A673 (cell line): ENCODE measurements around the gene GRIN2A. TPM values are rescaled to one million over a fixed set of nuclear protein-coding genes. Genes with fewer than 3 reads are reported as not detected.
A peak's percentile ranks its signal among the peaks of the same experiment; 100 is the strongest.

Experiments
- BruUV-seq: library from RNA; stranded (reverse); fragments of 400-500 nt; replicated peaks from 2 replicates; lab custom pipeline; 2021; lab: Mats Ljungman, UMichigan
- CTCF ChIA-PET: fragments of 300-600 bp; sonication (Branson Sonifier 250); formaldehyde crosslinking; loops from one replicate; lab custom pipeline; 2022; ENCODE audit warnings: antibody characterized with exemption; lab: Charles Lee
- POLR2A ChIA-PET: fragments of 300-600 bp; sonication (Branson Sonifier 250); formaldehyde crosslinking; loops from one replicate; lab custom pipeline; 2022; ENCODE audit warnings: antibody characterized with exemption; ENCODE audit not compliant: low non-redundant PET; lab: Charles Lee
- DNase-seq: peaks from one replicate; pipeline ENCODE4 v3.0.0-alpha.2; 2015; ENCODE audit warnings: low spot score
- H3K27ac ChIP-seq: fragments of 200-600 bp; sonication (generic); 2 replicates; pipeline ENCODE4 v1.5.1; 2016; ENCODE audit warnings: mixed run types, low read depth, mild to moderate bottlenecking, mixed read lengths, antibody characterized with exemption, low read length; ENCODE audit not compliant: poor library complexity, severe bottlenecking
- H3K27me3 ChIP-seq: fragments of 200-600 bp; sonication (generic); replicated peaks from 2 replicates; pipeline ENCODE4 v1.6.1; 2017; ENCODE audit warnings: mixed run types, low read depth, mild to moderate bottlenecking, mixed read lengths, antibody characterized with exemption, low read length; ENCODE audit not compliant: insufficient read depth, poor library complexity
- H3K36me3 ChIP-seq: fragments of 200-600 bp; sonication (generic); 2 replicates; pipeline ENCODE4 v1.6.1; 2016; ENCODE audit warnings: mixed run types, mild to moderate bottlenecking, mixed read lengths, antibody characterized with exemption, low read length; ENCODE audit not compliant: insufficient read depth, poor library complexity, severe bottlenecking
- H3K4me1 ChIP-seq: fragments of 200-600 bp; sonication (generic); 2 replicates; pipeline ENCODE4 v1.6.1; 2017; ENCODE audit warnings: mixed run types, mild to moderate bottlenecking, mixed read lengths, antibody characterized with exemption, low read length; ENCODE audit not compliant: insufficient read depth, poor library complexity, severe bottlenecking
- H3K4me3 ChIP-seq: fragments of 200-600 bp; sonication (generic); 2 replicates; pipeline ENCODE4 v1.5.1; 2016; ENCODE audit warnings: low read depth, mixed run types, mild to moderate bottlenecking, mixed read lengths, low read length; ENCODE audit not compliant: poor library complexity, severe bottlenecking
- H3K9me3 ChIP-seq: fragments of 200-600 bp; sonication (generic); 2 replicates; pipeline ENCODE4 v1.6.1; 2016; ENCODE audit warnings: mixed run types, low read depth, mild to moderate bottlenecking, mixed read lengths, antibody characterized with exemption, low read length; ENCODE audit not compliant: poor library complexity, severe bottlenecking
- EZH2 ChIP-seq: fragments of 200-600 bp; sonication (generic); IDR thresholded peaks from 2 replicates; pipeline ENCODE4 v1.6.1; 2017; ENCODE audit warnings: borderline replicate concordance, low read depth, mild to moderate bottlenecking, mixed read lengths, antibody characterized with exemption, low read length; ENCODE audit not compliant: poor library complexity, severe bottlenecking
- intact Hi-C: fragments of 100-400 bp; cut with micrococcal nuclease; formaldehyde crosslinking; loops from one replicate; pipeline ENCODE4 v1.10.0; 2022; ENCODE audit not compliant: unreplicated experiment
- total RNA-seq: library from RNA; stranded (reverse); gene quantifications from 2 replicates; pipeline ENCODE4 v1.2.3, GENCODE V29; 2021
- TF ChIP-seq, protein P1 (sequence below): fragments of 300-800, 200-600 bp; sonication (generic); conservative IDR thresholded peaks from 2 replicates; pipeline ENCODE4 v1.5.1; 2017; ENCODE audit warnings: low read depth, mild to moderate bottlenecking, antibody characterized with exemption, low read length, moderate library complexity, mixed read lengths

The GRIN2A gene
- total RNA-seq, 1 experiment from 2014 or later, result 1.2 TPM

DNA sequence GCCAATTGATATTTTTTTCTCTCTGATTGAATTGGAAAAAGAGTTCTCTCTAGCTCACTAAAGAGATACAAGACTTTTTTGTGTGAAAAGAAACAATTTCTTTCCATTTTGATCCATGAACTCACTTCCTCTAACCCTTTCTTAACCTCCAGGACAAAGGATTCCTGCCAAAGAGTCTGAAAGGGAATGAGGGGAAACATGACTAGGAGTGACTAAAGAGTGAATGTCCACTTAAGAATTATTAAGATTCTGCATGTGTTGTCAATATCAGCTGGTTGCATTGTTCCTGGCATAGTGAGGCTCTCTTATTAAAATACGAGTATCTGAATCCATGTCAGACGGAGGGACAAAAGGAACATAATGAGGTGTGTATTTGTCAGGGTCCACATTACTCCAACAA lies 344.7 kb downstream of the GRIN2A start:
- Histone ChIP-seq H3K4me3 (no peak overlapping the region), H3K27me3 (no peaks in the 10 kb centered on the region), H3K9me3 (no peaks in the 10 kb centered on the region), H3K27ac (no peak overlapping the region), H3K4me1 (no peaks in the 10 kb centered on the region), H3K36me3 (no peaks in the 10 kb centered on the region)
- TF ChIP-seq EZH2, result no peak
- TF ChIP-seq, protein P1, sequence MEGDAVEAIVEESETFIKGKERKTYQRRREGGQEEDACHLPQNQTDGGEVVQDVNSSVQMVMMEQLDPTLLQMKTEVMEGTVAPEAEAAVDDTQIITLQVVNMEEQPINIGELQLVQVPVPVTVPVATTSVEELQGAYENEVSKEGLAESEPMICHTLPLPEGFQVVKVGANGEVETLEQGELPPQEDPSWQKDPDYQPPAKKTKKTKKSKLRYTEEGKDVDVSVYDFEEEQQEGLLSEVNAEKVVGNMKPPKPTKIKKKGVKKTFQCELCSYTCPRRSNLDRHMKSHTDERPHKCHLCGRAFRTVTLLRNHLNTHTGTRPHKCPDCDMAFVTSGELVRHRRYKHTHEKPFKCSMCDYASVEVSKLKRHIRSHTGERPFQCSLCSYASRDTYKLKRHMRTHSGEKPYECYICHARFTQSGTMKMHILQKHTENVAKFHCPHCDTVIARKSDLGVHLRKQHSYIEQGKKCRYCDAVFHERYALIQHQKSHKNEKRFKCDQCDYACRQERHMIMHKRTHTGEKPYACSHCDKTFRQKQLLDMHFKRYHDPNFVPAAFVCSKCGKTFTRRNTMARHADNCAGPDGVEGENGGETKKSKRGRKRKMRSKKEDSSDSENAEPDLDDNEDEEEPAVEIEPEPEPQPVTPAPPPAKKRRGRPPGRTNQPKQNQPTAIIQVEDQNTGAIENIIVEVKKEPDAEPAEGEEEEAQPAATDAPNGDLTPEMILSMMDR, result no peak
- ChIA-PET POLR2A (no interaction called here), CTCF (no interaction called here)
- DNase-seq, result no peak
- no TSS peak for BruUV-seq
- intact Hi-C loops, result no loop called here

DNA sequence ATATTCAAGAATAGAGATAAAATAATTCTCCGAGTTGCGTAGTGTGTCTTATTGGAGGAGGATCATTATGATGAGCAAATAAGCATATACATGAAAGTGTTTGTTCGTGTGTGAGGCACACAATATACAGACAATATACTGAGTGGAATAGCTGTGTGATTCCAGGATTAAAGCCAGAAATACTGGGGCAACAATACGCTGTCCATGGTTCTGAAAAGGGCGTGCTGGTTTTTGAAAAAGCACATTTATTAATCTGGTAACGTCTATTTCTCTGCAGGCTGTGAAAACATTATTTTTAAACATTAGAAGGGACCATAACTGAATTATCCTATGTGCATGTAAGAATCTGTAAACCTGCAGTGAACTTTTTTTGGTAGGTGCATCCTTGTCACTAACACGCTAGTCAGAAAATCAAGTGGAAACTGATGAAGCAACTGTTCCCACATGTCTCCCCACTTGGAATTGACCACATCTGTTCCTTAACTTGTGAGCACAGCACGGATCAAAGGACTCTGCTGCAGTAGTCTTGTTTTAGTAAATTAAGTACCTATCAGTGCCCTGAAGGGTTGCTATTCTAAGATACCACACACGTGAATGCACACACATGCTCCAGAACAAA lies 346.0 kb downstream of the GRIN2A start:
- Histone ChIP-seq H3K27me3 (no peaks in the 10 kb centered on the region), H3K36me3 (no peaks in the 10 kb centered on the region), H3K9me3 (no peaks in the 10 kb centered on the region), H3K4me3 (no peak overlapping the region), H3K27ac (no peak overlapping the region), H3K4me1 (no peaks in the 10 kb centered on the region)
- ChIA-PET CTCF (no interaction called here), POLR2A (no interaction called here)
- no peak for TF ChIP-seq EZH2
- TF ChIP-seq, protein P1, result no peak
- no TSS peak for BruUV-seq
- DNase-seq, result peak; percentile 34
- intact Hi-C loops, result no loop called here

DNA sequence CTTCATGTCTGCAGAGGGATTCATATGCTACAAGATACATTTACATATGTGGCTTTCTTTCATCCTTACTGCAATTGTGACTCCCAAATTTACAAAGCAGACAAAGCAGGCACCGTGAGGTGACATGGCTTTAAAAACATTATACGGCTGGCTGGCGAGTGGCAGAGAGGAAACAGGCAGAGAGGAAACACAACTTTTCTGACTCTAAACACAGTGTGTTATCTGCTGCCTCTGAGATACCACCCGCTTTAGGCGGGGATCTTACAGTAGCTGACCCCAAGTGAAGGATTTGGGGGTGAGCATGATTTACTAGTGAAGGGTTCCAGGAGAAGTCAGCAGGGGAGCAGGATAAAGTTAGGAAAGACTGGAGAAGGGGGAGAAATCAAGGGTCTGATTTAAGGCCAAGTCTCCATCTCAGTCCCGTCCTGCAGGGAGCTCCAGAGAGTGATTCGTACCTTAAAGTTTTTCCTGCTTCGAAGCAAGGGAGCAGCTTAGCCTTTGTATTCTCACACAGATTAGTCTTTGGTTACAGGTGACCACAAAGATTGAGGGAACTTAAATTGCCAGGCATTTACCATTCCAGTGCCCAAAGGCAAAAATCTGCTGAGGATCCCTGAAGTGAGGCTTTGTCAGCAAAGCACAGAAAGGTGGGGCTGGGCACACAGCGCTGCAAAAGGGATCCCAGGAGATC lies 355.0 kb downstream of the GRIN2A start:
- no TSS peak for BruUV-seq
- peaks cover 7% of the 10 kb centered on the region for H3K27me3 ChIP-seq
- POLR2A ChIA-PET, result no interaction called here
- DNase-seq, result no peak
- intact Hi-C loops, result no loop called here
- H3K9me3 ChIP-seq, result no peaks in the 10 kb centered on the region
- TF ChIP-seq, protein P1, result no peak
- TF ChIP-seq EZH2, result no peak
- H3K4me1 ChIP-seq, result no peaks in the 10 kb centered on the region
- CTCF ChIA-PET, result no interaction called here
- no peak overlapping the region for H3K27ac ChIP-seq
- no peaks in the 10 kb centered on the region for H3K36me3 ChIP-seq
- no peak overlapping the region for H3K4me3 ChIP-seq
